HepG2 (cell line): ENCODE data around the gene LSM5. TPM values are rescaled to one million over a fixed set of nuclear protein-coding genes. Genes with fewer than 3 reads are reported as not detected.

ENCODE experiments used
- ATAC-seq: fragments of 200-7000 bp; cut with Tn5 transposase; 3 replicates; pipeline ENCODE4 v1.9.1; 2020; ENCODE audit warnings: mild to moderate bottlenecking, moderate library complexity
- Bru-seq: library from RNA; stranded (reverse); fragments of 400-500 nt; gene quantifications from one replicate; lab custom pipeline; 2021; lab: Mats Ljungman, UMichigan
- BruChase-seq, 2 experiments: library from RNA; stranded (reverse); fragments of 400-500 nt; gene quantifications; one replicate each; lab custom pipeline; 2021; lab: Mats Ljungman, UMichigan
- BruUV-seq: library from RNA; stranded (reverse); fragments of 400-500 nt; replicated peaks from 2 replicates; lab custom pipeline; 2021; lab: Mats Ljungman, UMichigan
- CTCF ChIA-PET: fragments of 300-600 bp; formaldehyde crosslinking; extraction: SDS; loops from one replicate; lab custom pipeline; 2021; ENCODE audit warnings: low total read pairs, inconsistent platforms, low intra/inter-chr PET ratio; lab: Yijun Ruan, JAX
- POLR2A ChIA-PET: fragments of 350-600 bp; sonication (Branson Sonifier 250); formaldehyde crosslinking; loops from one replicate; lab custom pipeline; 2020; ENCODE audit warnings: antibody characterized with exemption, inconsistent platforms; lab: Yijun Ruan, JAX
- DNase-seq: peaks from one replicate; pipeline ENCODE4 v3.0.0-alpha.2; 2015; ENCODE audit warnings: low spot score
- FAIRE-seq: peaks from 3 replicates; lab custom pipeline; 2011; peaks lifted over from hg19 to GRCh38; lab: Jason Lieb, UNC
- H2AFZ ChIP-seq: one replicate; pipeline ENCODE4 v1.6.1; 2011; ENCODE audit warnings: low read length, inconsistent platforms
- H3K27ac ChIP-seq: fragments of 300-600 bp; 3 replicates; pipeline ENCODE4 v1.8.0; 2011; ENCODE audit warnings: mixed run types, mild to moderate bottlenecking, mixed read lengths, low read length, inconsistent platforms; ENCODE audit not compliant: insufficient read depth; ENCODE audit errors: extremely low read length
- H3K27me3 ChIP-seq, 2 experiments: fragments of 200-600 bp in 1 of 2; 2 replicates in 1 of 2; 3 replicates in 1 of 2; pipeline versions ENCODE4 v1.6.0 to v1.8.0; 2011; ENCODE audit warnings: low read length in 2 of 2, mild to moderate bottlenecking in 2 of 2, moderate library complexity in 2 of 2, inconsistent platforms in 1 of 2; ENCODE audit not compliant: insufficient read depth in 2 of 2, control insufficient read depth in 1 of 2
- H3K36me3 ChIP-seq, 2 experiments: fragments of 200-600 bp in 1 of 2; replicated peaks in 1 of 2; 2 replicates in 1 of 2; 3 replicates in 1 of 2; pipeline versions ENCODE4 v1.5.1 to v1.8.0; 2011; ENCODE audit warnings: low read length in 2 of 2, inconsistent platforms in 1 of 2; ENCODE audit not compliant: insufficient read depth in 2 of 2, control insufficient read depth in 1 of 2
- H3K4me1 ChIP-seq: 2 replicates; pipeline ENCODE4 v1.5.1; 2012; ENCODE audit warnings: low read length, inconsistent platforms; ENCODE audit not compliant: insufficient read depth
- H3K4me2 ChIP-seq: 2 replicates; pipeline ENCODE4 v1.6.0; 2011; ENCODE audit warnings: low read depth, low read length, inconsistent platforms
- H3K4me3 ChIP-seq, 3 experiments: fragments of 200-600 bp in 1 of 3; sonication (generic), shearing (Covaris generic) in 1 of 3; replicated peaks in 1 of 3; 2 replicates each; pipeline ENCODE4 v1.5.1; 2011 to 2016; ENCODE audit warnings: low read length in 3 of 3, inconsistent platforms in 2 of 3, low read depth in 2 of 3, mild to moderate bottlenecking in 2 of 3, control low read depth in 1 of 3, mixed read lengths in 1 of 3; ENCODE audit not compliant: insufficient read depth in 1 of 3
- H3K79me2 ChIP-seq: one replicate; pipeline ENCODE4 v1.6.1; 2011; ENCODE audit warnings: low read length, inconsistent platforms; ENCODE audit not compliant: insufficient read depth
- H3K9ac ChIP-seq: 2 replicates; pipeline ENCODE4 v1.6.0; 2011; ENCODE audit warnings: mild to moderate bottlenecking, low read depth, low read length, inconsistent platforms; ENCODE audit not compliant: insufficient read depth
- H3K9me3 ChIP-seq: 2 replicates; pipeline ENCODE4 v1.5.1; 2012; ENCODE audit warnings: mild to moderate bottlenecking, low read length
- H4K20me1 ChIP-seq: 2 replicates; pipeline ENCODE4 v1.6.0; 2011; ENCODE audit warnings: inconsistent platforms, mild to moderate bottlenecking, low read length, moderate library complexity; ENCODE audit not compliant: insufficient read depth
- CAMTA2 ChIP-seq: sonication (generic); formaldehyde crosslinking; IDR thresholded peaks from 2 replicates; pipeline ENCODE4 v1.4.0; 2020; ENCODE audit warnings: mild to moderate bottlenecking, missing genetic modification reagents, borderline replicate concordance
- GTF3A ChIP-seq: sonication (generic); formaldehyde crosslinking; conservative IDR thresholded peaks from 2 replicates; pipeline ENCODE4 v1.4.0; 2020; ENCODE audit warnings: mild to moderate bottlenecking, missing genetic modification reagents
- HES4 ChIP-seq: sonication (generic); formaldehyde crosslinking; IDR thresholded peaks from 2 replicates; pipeline ENCODE4 v1.9.0; 2021; ENCODE audit warnings: mild to moderate bottlenecking, missing genetic modification reagents, borderline replicate concordance
- NPAS2 ChIP-seq: sonication (generic); formaldehyde crosslinking; IDR thresholded peaks from 2 replicates; pipeline ENCODE4 v1.8.0; 2022; ENCODE audit warnings: mild to moderate bottlenecking, missing genetic modification reagents, borderline replicate concordance
- NRL ChIP-seq: sonication (generic); formaldehyde crosslinking; IDR thresholded peaks from 2 replicates; pipeline ENCODE4 v1.5.0; 2020; ENCODE audit warnings: missing genetic modification reagents, mild to moderate bottlenecking, moderate library complexity, borderline replicate concordance
- ZFP36L1 ChIP-seq: sonication (generic); formaldehyde crosslinking; IDR thresholded peaks from 2 replicates; pipeline ENCODE4 v1.8.0; 2022; ENCODE audit warnings: mild to moderate bottlenecking, missing genetic modification reagents, moderate library complexity
- ZMAT3 ChIP-seq: sonication (generic); formaldehyde crosslinking; conservative IDR thresholded peaks from 2 replicates; pipeline ENCODE4 v1.7.0; 2021; ENCODE audit warnings: missing genetic modification reagents
- ZNF17 ChIP-seq: sonication (generic); formaldehyde crosslinking; IDR thresholded peaks from 2 replicates; pipeline ENCODE4 v1.5.0; 2020; ENCODE audit warnings: mild to moderate bottlenecking, missing genetic modification reagents
- ZNF234 ChIP-seq: sonication (generic); formaldehyde crosslinking; conservative IDR thresholded peaks from 2 replicates; pipeline ENCODE4 v1.5.1; 2020; ENCODE audit warnings: mild to moderate bottlenecking, missing genetic modification reagents
- ZNF362 ChIP-seq: sonication (generic); formaldehyde crosslinking; IDR thresholded peaks from 2 replicates; pipeline ENCODE4 v1.4.0; 2020; ENCODE audit warnings: missing genetic modification reagents, mild to moderate bottlenecking, borderline replicate concordance
- ZNF44 ChIP-seq: sonication (generic); formaldehyde crosslinking; IDR thresholded peaks from 2 replicates; pipeline ENCODE4 v1.5.1; 2020; ENCODE audit warnings: mild to moderate bottlenecking, missing genetic modification reagents
- ZNF782 ChIP-seq: sonication (generic); formaldehyde crosslinking; IDR thresholded peaks from 2 replicates; pipeline ENCODE4 v1.4.0; 2020; ENCODE audit warnings: missing genetic modification reagents, mild to moderate bottlenecking, borderline replicate concordance
- WGBS: methylation state at CpG from one replicate; pipeline ENCODE4 v1.1.6; 2017; ENCODE audit warnings: low lambda C conversion rate; 5-methylcytosine and 5-hydroxymethylcytosine counted together
- in situ Hi-C: cut with HindIII; loops from 2 replicates; pipeline ENCODE4 v1.10.0; 2017; ENCODE audit warnings: low pct_unique_long_range_greater_than_20kb; ENCODE audit not compliant: extremely low pct_ligation_motif_present
- intact Hi-C: fragments of 100-400 bp; cut with micrococcal nuclease; formaldehyde crosslinking; loops from one replicate; pipeline ENCODE4 v1.10.0; 2022; ENCODE audit not compliant: unreplicated experiment
- long read RNA-seq, 2 experiments: library from RNA in 1 of 2; library from polyadenylated mRNA in 1 of 2; stranded (forward) in 1 of 2; unstranded in 1 of 2; transcript quantifications; one replicate each; pipeline ENCODE4 v2.0.0, GENCODE V29; 2019 to 2022
- polyA minus RNA-seq, 3 experiments: library from RNA; depleted of rRNA, polyadenylated mRNA; stranded (reverse); fragments of >200 nt; gene quantifications; 2 replicates each; pipeline ENCODE4 v1.2.3, GENCODE V29; 2011; ENCODE audit warnings: low replicate concordance in 1 of 3
- polyA plus RNA-seq, 8 experiments: library from polyadenylated mRNA; depleted of rRNA in 3 of 8; stranded (reverse) in 7 of 8; unstranded in 1 of 8; fragments of >200 nt; fragmentation: Illumina TruSeq in 4 of 8; extraction: Trizol in 4 of 8; gene quantifications; 2 replicates each; pipeline versions ENCODE4 v1.2.1 to v1.2.3, GENCODE V29; 2011 to 2016; ENCODE audit warnings: low read depth in 4 of 8, missing spikeins in 1 of 8, mixed read lengths in 1 of 8; ENCODE audit not compliant: insufficient read depth in 1 of 8
- total RNA-seq, 5 experiments: library from RNA; depleted of rRNA; stranded (reverse); fragments of >200 nt; fragmentation: Illumina TruSeq; extraction: Trizol; gene quantifications; 2 replicates each; pipeline ENCODE4 v1.2.3, GENCODE V29; 2016; ENCODE audit warnings: low read depth in 1 of 5
- TF ChIP-seq, protein P1 (sequence below), 2 experiments: sonication (generic) in 1 of 2; formaldehyde crosslinking in 1 of 2; IDR thresholded peaks; 2 replicates each; pipeline versions ENCODE4 v1.5.1 to v1.6.1; 2011 to 2020; ENCODE audit warnings: borderline replicate concordance in 1 of 2, low read depth in 1 of 2, low read length in 1 of 2, mild to moderate bottlenecking in 1 of 2, missing genetic modification reagents in 1 of 2, moderate library complexity in 1 of 2

The LSM5 gene
- total RNA-seq (2016; rRNA removed; fragmentation: Illumina TruSeq; extraction: Trizol) = 183 and 263 TPM in 2 replicates
- 108 and 122 TPM in 2 replicates for total RNA-seq (2016; cell fraction: cytosol; rRNA removed; fragmentation: Illumina TruSeq; extraction: Trizol; ENCODE audit: low read depth)
- total RNA-seq (2016; cell fraction: insoluble cytoplasmic fraction; rRNA removed; fragmentation: Illumina TruSeq; extraction: Trizol) = 173 and 263 TPM in 2 replicates
- total RNA-seq (2016; cell fraction: membrane; rRNA removed; fragmentation: Illumina TruSeq; extraction: Trizol) = 189 and 198 TPM in 2 replicates
- 85.6 and 86.2 TPM in 2 replicates for total RNA-seq (2016; cell fraction: nucleus; rRNA removed; fragmentation: Illumina TruSeq; extraction: Trizol)
- polyA plus RNA-seq (2011; rRNA removed) = 20.9 and 30.3 TPM in 2 replicates
- 22.8 and 30.7 TPM in 2 replicates for polyA plus RNA-seq (2011; cell fraction: cytosol; rRNA removed)
- polyA plus RNA-seq (2011; cell fraction: nucleus; rRNA removed) = 14.0 and 17.1 TPM in 2 replicates
- polyA plus RNA-seq (2012) = 59.3 and 101 TPM in 2 replicates
- 149 and 210 TPM in 2 replicates for polyA plus RNA-seq (2016; cell fraction: cytosol; fragmentation: Illumina TruSeq; extraction: Trizol; ENCODE audit: low read depth)
- polyA plus RNA-seq (2016; cell fraction: insoluble cytoplasmic fraction; fragmentation: Illumina TruSeq; extraction: Trizol; ENCODE audit: low read depth) = 310 and 333 TPM in 2 replicates
- 229 and 256 TPM in 2 replicates for polyA plus RNA-seq (2016; cell fraction: membrane; fragmentation: Illumina TruSeq; extraction: Trizol; ENCODE audit: low read depth)
- polyA plus RNA-seq (2016; cell fraction: nucleus; fragmentation: Illumina TruSeq; extraction: Trizol; ENCODE audit: insufficient read depth, low read depth) = 161 and 170 TPM in 2 replicates
- 7.2 and 7.6 TPM in 2 replicates for polyA minus RNA-seq (2011; rRNA and poly(A)+ RNA removed; ENCODE audit: low replicate concordance)
- polyA minus RNA-seq (2011; cell fraction: cytosol; rRNA and poly(A)+ RNA removed) = 3.7 and 7.6 TPM in 2 replicates
- 31.2 and 35.9 TPM in 2 replicates for polyA minus RNA-seq (2011; cell fraction: nucleus; rRNA and poly(A)+ RNA removed)
- Bru-seq, nascent RNA = percentile 87 among the genes with signal in this experiment
- percentile 86 among the genes with signal in this experiment for BruChase-seq, experiment 1, labeled RNA remaining after a 6-hour chase
- BruChase-seq, experiment 2, labeled RNA remaining after a 2-hour chase = percentile 81 among the genes with signal in this experiment
- long read RNA-seq, experiment 1, transcript LSM5-208 (5 exons, 2,258 nt) = major isoform, 102 of 125 reads
- long read RNA-seq, experiment 1, partial matches to known transcripts = 1 of 125 reads
- long read RNA-seq, experiment 1, other reads (novel, unspliced or antisense) = 11 of 125 reads
- long read RNA-seq, experiment 2, transcript LSM5-208 (5 exons, 2,258 nt) = major isoform, 37 of 54 reads
- long read RNA-seq, experiment 2, partial matches to known transcripts = 3 of 54 reads
- long read RNA-seq, experiment 2, other reads (novel, unspliced or antisense) = 13 of 54 reads

GRCh38 chr7:32490127-32490796 is at the start of gene LSM5:
Gene LSM5, minus strand, starts transcription at chr7:32490380. Its CDS starts 15 bp downstream, at chr7:32490365.
- peak within 1 kb of the TSS; percentile 75 for H3K4me2 ChIP-seq
- POLR2A ChIA-PET = interaction anchor here (0.6 to 1.8 kb wide), 3 partner anchors 16 to 178 kb away, joined by 3 to 6 read pairs (median 4); no protein-coding TSS in a partner anchor
- intact Hi-C loops = loop anchor here (5.0 to 10.0 kb wide), 4 partner anchors 57 to 725 kb away; partner anchors contain the start of gene NT5C3A
- H3K4me1 ChIP-seq = peaks cover 23% of the 10 kb centered on the region
- H3K27me3 ChIP-seq = no peaks in the 10 kb centered on the region; a peak in 1 of 5 replicates
- in situ Hi-C loops = no loop called here
- CTCF ChIA-PET = no interaction called here
- FAIRE-seq (peak; percentile 73), ATAC-seq (peak; percentile 92), DNase-seq (peak; percentile 89)
- peak within 1 kb of the TSS; percentile 90 for H2AFZ ChIP-seq
- 2% methylated on average over 23 of the region's 38 CpGs for WGBS
- peak within 1 kb of the TSS; percentile 92 for H3K27ac ChIP-seq
- peaks cover 3 to 20% of the 10 kb centered on the region in 2 experiments; a peak in 4 of 5 replicates for H3K36me3 ChIP-seq
- H3K4me3 ChIP-seq = peak within 1 kb of the TSS; percentile 91 to 98 (median 94)
- no peaks in the 10 kb centered on the region for H4K20me1 ChIP-seq
- H3K9ac ChIP-seq = peak within 1 kb of the TSS; percentile 94
- H3K79me2 ChIP-seq = peaks cover 24% of the 10 kb centered on the region
- H3K9me3 ChIP-seq = no peaks in the 10 kb centered on the region
- BruUV-seq = TSS peak; percentile 84
- TF ChIP-seq ZNF17 (CRISPR knock-in tag) = no peak
- peak; percentile 77; the same call in 1 of the 2 replicates for TF ChIP-seq CAMTA2 (CRISPR knock-in tag)
- TF ChIP-seq ZFP36L1 (CRISPR knock-in tag) = peak; percentile 55; the same call in 1 of the 2 replicates
- TF ChIP-seq NRL = peak; percentile 97
- peak; percentile 57; the same call in 1 of the 2 replicates for TF ChIP-seq NPAS2 (CRISPR knock-in tag)
- peak; percentile 93; the same call in 1 of the 2 replicates for TF ChIP-seq HES4
- 0 out of 2 replicates have a peak, but pooled peaks have one; percentile 24 for TF ChIP-seq ZNF782
- no peak for TF ChIP-seq ZNF44
- TF ChIP-seq, protein P1, sequence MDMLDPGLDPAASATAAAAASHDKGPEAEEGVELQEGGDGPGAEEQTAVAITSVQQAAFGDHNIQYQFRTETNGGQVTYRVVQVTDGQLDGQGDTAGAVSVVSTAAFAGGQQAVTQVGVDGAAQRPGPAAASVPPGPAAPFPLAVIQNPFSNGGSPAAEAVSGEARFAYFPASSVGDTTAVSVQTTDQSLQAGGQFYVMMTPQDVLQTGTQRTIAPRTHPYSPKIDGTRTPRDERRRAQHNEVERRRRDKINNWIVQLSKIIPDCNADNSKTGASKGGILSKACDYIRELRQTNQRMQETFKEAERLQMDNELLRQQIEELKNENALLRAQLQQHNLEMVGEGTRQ (IDR thresholded peaks at IDR 0.05; ENCODE audit: low read depth, low read length) = no peak
- TF ChIP-seq, protein P1 (CRISPR knock-in tag; IDR thresholded peaks at IDR 0.05; ENCODE audit: borderline replicate concordance) = 0 out of 2 replicates have a peak, but pooled peaks have one; percentile 29
- TF ChIP-seq GTF3A (CRISPR knock-in tag) = no peak
- peak; percentile 60; the same call in 1 of the 2 replicates for TF ChIP-seq ZNF362 (CRISPR knock-in tag)
- no peak for TF ChIP-seq ZMAT3 (CRISPR knock-in tag)
- 0 out of 2 replicates have a peak, but pooled peaks have one; percentile 33 for TF ChIP-seq ZNF234 (CRISPR knock-in tag)
